Liver (tissue), 9 donors: Measurements from ENCODE around the gene CISD2. TPM values are rescaled to one million over a fixed set of nuclear protein-coding genes. Genes with fewer than 3 reads are reported as not detected.

Experiments
- DNase-seq: peaks from one replicate; pipeline ENCODE4 v3.0.0-alpha.2; 2017; ENCODE audit warnings: low spot score
- H3K27ac ChIP-seq, 2 donors: one replicate each; pipeline ENCODE4 v1.7.0; 2013; ENCODE audit warnings: inconsistent platforms in 2 of 2, low read length in 2 of 2, control low read depth in 1 of 2, low read depth in 1 of 2, mild to moderate bottlenecking in 1 of 2
- H3K27me3 ChIP-seq, 4 donors: one replicate each; pipeline versions ENCODE4 v1.6.1 to v1.7.0; 2013; ENCODE audit warnings: low read length in 3 of 4, inconsistent platforms in 1 of 4, mild to moderate bottlenecking in 1 of 4, moderate library complexity in 1 of 4; ENCODE audit not compliant: control insufficient read depth in 4 of 4, insufficient read depth in 4 of 4
- H3K36me3 ChIP-seq, 4 donors: one replicate each; pipeline versions ENCODE4 v1.6.1 to v1.7.0; 2013; ENCODE audit warnings: low read length in 3 of 4, mild to moderate bottlenecking in 3 of 4, low read depth in 1 of 4, moderate library complexity in 1 of 4; ENCODE audit not compliant: control insufficient read depth in 4 of 4, insufficient read depth in 3 of 4
- H3K4me1 ChIP-seq, 4 donors: one replicate each; pipeline versions ENCODE4 v1.6.1 to v1.7.0; 2013; ENCODE audit warnings: low read length in 3 of 4, mild to moderate bottlenecking in 3 of 4, moderate library complexity in 1 of 4; ENCODE audit not compliant: control insufficient read depth in 4 of 4, insufficient read depth in 4 of 4
- H3K4me3 ChIP-seq, 3 donors: one replicate each; pipeline versions ENCODE4 v1.6.1 to v1.7.0; 2013; ENCODE audit warnings: low read length in 3 of 3, control low read depth in 1 of 3, low read depth in 1 of 3, mild to moderate bottlenecking in 1 of 3
- H3K9ac ChIP-seq, 2 donors: one replicate each; pipeline ENCODE4 v1.7.0; 2013; ENCODE audit warnings: low read length in 2 of 2, mild to moderate bottlenecking in 2 of 2, moderate library complexity in 2 of 2, control low read depth in 1 of 2, low read depth in 1 of 2
- H3K9me3 ChIP-seq, 4 donors: one replicate each; pipeline versions ENCODE4 v1.6.1 to v1.7.0; 2013; ENCODE audit warnings: low read length in 3 of 4; ENCODE audit not compliant: control insufficient read depth in 4 of 4
- CTCF ChIP-seq: fragments of 150-350 bp; IDR thresholded peaks from 2 replicates; pipeline ENCODE4 v1.5.1; 2017; ENCODE audit warnings: improper control_type of control experiment, low read depth, low read length; ENCODE audit not compliant: missing input control
- EGR1 ChIP-seq, 2 donors: IDR thresholded peaks; 2 replicates each; pipeline ENCODE4 v1.6.1; 2016 to 2018; ENCODE audit warnings: antibody characterized with exemption in 2 of 2, low read depth in 2 of 2
- FOXA1 ChIP-seq: IDR thresholded peaks from 2 replicates; pipeline ENCODE4 v1.6.1; 2016; ENCODE audit warnings: antibody characterized with exemption
- GABPA ChIP-seq, 2 donors: IDR thresholded peaks in 1 of 2; conservative IDR thresholded peaks in 1 of 2; 2 replicates each; pipeline ENCODE4 v1.6.1; 2016; ENCODE audit warnings: antibody characterized with exemption in 2 of 2, mild to moderate bottlenecking in 1 of 2, moderate library complexity in 1 of 2
- HNF4A ChIP-seq, 2 donors: conservative IDR thresholded peaks; 2 replicates each; pipeline ENCODE4 v1.6.1; 2016; ENCODE audit warnings: antibody characterized with exemption in 2 of 2, mild to moderate bottlenecking in 2 of 2
- JUND ChIP-seq, 2 donors: IDR thresholded peaks; 2 replicates each; pipeline ENCODE4 v1.6.1; 2016; ENCODE audit warnings: antibody characterized with exemption in 2 of 2
- MAX ChIP-seq: IDR thresholded peaks from 2 replicates; pipeline ENCODE4 v1.6.1; 2016; ENCODE audit warnings: antibody characterized with exemption
- RAD21 ChIP-seq, 2 donors: IDR thresholded peaks; 2 replicates each; pipeline ENCODE4 v1.6.1; 2016; ENCODE audit warnings: antibody characterized with exemption in 2 of 2, mild to moderate bottlenecking in 2 of 2
- REST ChIP-seq: IDR thresholded peaks from 2 replicates; pipeline ENCODE4 v1.6.1; 2016; ENCODE audit warnings: antibody characterized with exemption, mild to moderate bottlenecking
- RXRA ChIP-seq, 2 donors: IDR thresholded peaks; 2 replicates each; pipeline ENCODE4 v1.6.1; 2017 to 2018; ENCODE audit warnings: antibody characterized with exemption in 2 of 2, mild to moderate bottlenecking in 1 of 2
- SP1 ChIP-seq: IDR thresholded peaks from 2 replicates; pipeline ENCODE4 v1.6.1; 2018; ENCODE audit warnings: antibody characterized with exemption, mild to moderate bottlenecking
- TAF1 ChIP-seq: conservative IDR thresholded peaks from 2 replicates; pipeline ENCODE4 v1.6.1; 2016; ENCODE audit warnings: antibody characterized with exemption, mild to moderate bottlenecking
- YY1 ChIP-seq: IDR thresholded peaks from 2 replicates; pipeline ENCODE4 v1.6.1; 2016; ENCODE audit warnings: antibody characterized with exemption, mild to moderate bottlenecking
- ZBTB33 ChIP-seq: IDR thresholded peaks from 2 replicates; pipeline ENCODE4 v1.6.1; 2016; ENCODE audit warnings: antibody characterized with exemption
- WGBS: extraction: QIAGEN DNeasy Blood & Tissue Kit; methylation state at CpG from one replicate; pipeline ENCODE4 v1.1.7; 2013; 5-methylcytosine and 5-hydroxymethylcytosine counted together
- polyA plus RNA-seq, 2 donors: library from polyadenylated mRNA; stranded (reverse) in 1 of 2; unstranded in 1 of 2; fragments of 200-250 nt in 1 of 2; fragments of >200 nt in 1 of 2; fragmentation: Nextera tagmentation in 1 of 2; extraction: Ambion mirVana in 1 of 2; gene quantifications; one replicate each; pipeline versions ENCODE4 v1.2.1 to v1.2.3, GENCODE V29; 2013 to 2015
- total RNA-seq, 2 donors: library from RNA; depleted of rRNA; stranded (reverse); fragments of >200 nt; gene quantifications; one replicate each; pipeline ENCODE4 v1.2.3, GENCODE V29; 2014
- donor health status: healthy.
- donor health status: healthy.
- donor health status: healthy.
- donor health status: healthy.
- donor health status: healthy.

The CISD2 gene
- total and polyA plus RNA-seq, 4 donors = 31.5 to 83.2 (median 54.9) TPM

- WGBS = under 1% methylated on average over 73 of the region's 73 CpGs
- H3K4me1 ChIP-seq = peaks cover 6 to 29% (median 17%) of the 10 kb centered on the region in 4 donors
- peak within 1 kb of the TSS; percentile 78 to 99 (median 98) for H3K4me3 ChIP-seq
- TF ChIP-seq HNF4A (conservative IDR thresholded peaks at IDR 0.05) (peak; percentile 28 to 39), JUND (IDR thresholded peaks at IDR 0.05) (no peak), REST (peak; percentile 72), RXRA (IDR thresholded peaks at IDR 0.05) (peak; percentile 12 to 14), GABPA (IDR thresholded peaks at IDR 0.05 in 1 of 2, conservative IDR thresholded peaks at IDR 0.05 in 1 of 2) (peak in 1 of 2 donors; percentile 54), MAX (peak; percentile 51), SP1 (no peak), CTCF (no peak), TAF1 (peak; percentile 46), ZBTB33 (peak; percentile 72), RAD21 (IDR thresholded peaks at IDR 0.05) (peak in 1 of 2 donors; percentile 28), FOXA1 (peak; percentile 19), YY1 (peak; percentile 85), EGR1 (IDR thresholded peaks at IDR 0.05; ENCODE audit: low read depth in 2 of 2) (peak in 1 of 2 donors; percentile 25)
- H3K27ac ChIP-seq = peak within 1 kb of the TSS; percentile 100
- H3K9me3 ChIP-seq = no peaks in the 10 kb centered on the region
- DNase-seq = peak; percentile 96
- peaks cover 0 to 2% (median 0%) of the 10 kb centered on the region in 4 donors for H3K36me3 ChIP-seq
- peak within 1 kb of the TSS; percentile 99 to 100 for H3K9ac ChIP-seq
- H3K27me3 ChIP-seq = no peaks in the 10 kb centered on the region
Measured at GRCh38 chr4:102826890-102827673, 41.7 kb upstream of the CISD2 start, which contains the start of gene UBE2D3. Gene UBE2D3 (minus strand): TSS chr4:102827551. CDS start chr4:102826508, 1,043 bp downstream.
